KOPT-K1 (cell line): ENCODE results near the gene PRSS22.

Source experiments
- H3K27ac ChIP-seq: fragments of 200-600 bp; sonication (generic); 2 replicates; pipeline ENCODE4 v1.5.1; 2016; ENCODE audit warnings: antibody characterized with exemption, mild to moderate bottlenecking, low read depth, low read length; ENCODE audit not compliant: poor library complexity, severe bottlenecking
- H3K36me3 ChIP-seq: fragments of 200-600 bp; sonication (generic); 2 replicates; pipeline ENCODE4 v1.5.1; 2017; ENCODE audit warnings: antibody characterized with exemption, mild to moderate bottlenecking, low read length, moderate library complexity; ENCODE audit not compliant: insufficient read depth
- H3K9me3 ChIP-seq: fragments of 200-600 bp; sonication (generic); 2 replicates; pipeline ENCODE4 v1.5.1; 2017; ENCODE audit warnings: antibody characterized with exemption, low read length, mild to moderate bottlenecking; ENCODE audit not compliant: insufficient read depth, poor library complexity, severe bottlenecking

PRSS22 gene

GRCh38 chr16:2808181-2808580 lies 49.8 kb downstream of the PRSS22 start:
- Histone ChIP-seq H3K36me3 (no peaks in the 10 kb centered on the region), H3K9me3 (peaks cover 17% of the 10 kb centered on the region), H3K27ac (no peak overlapping the region)

- Histone ChIP-seq H3K27ac (no peak overlapping the region), H3K36me3 (no peaks in the 10 kb centered on the region), H3K9me3 (peaks cover 17% of the 10 kb centered on the region)
Observed at GRCh38 chr16:2806286-2806685, 51.7 kb downstream of the PRSS22 start.

- Histone ChIP-seq H3K27ac (no peak overlapping the region), H3K36me3 (no peaks in the 10 kb centered on the region), H3K9me3 (peaks cover 17% of the 10 kb centered on the region)
Observed at GRCh38 chr16:2804728-2805127, 53.2 kb downstream of the PRSS22 start.

GRCh38 chr16:2803545-2804195 lies 54.3 kb downstream of the PRSS22 start:
- Histone ChIP-seq H3K27ac (no peak overlapping the region), H3K36me3 (no peaks in the 10 kb centered on the region), H3K9me3 (peaks cover 17% of the 10 kb centered on the region)
